ENCODE data around the gene DDIT4.
A peak's percentile ranks its signal among the peaks of the same experiment; 100 is the strongest.

DDIT4 gene

GRCh38 chr10:72312865-72313391 lies 39.2 kb downstream of the DDIT4 start:
- Mint-ChIP-seq H3K36me3 (ENCODE audit: low read depth) (no peaks in the 10 kb centered on the region), H3K4me1 (peaks cover 58% of the 10 kb centered on the region), H3K4me3 (no peak overlapping the region), H3K27me3 (ENCODE audit: low read depth) (peaks cover 5% of the 10 kb centered on the region), H3K27ac (peak overlapping the region in 2 of 3 experiments; percentile 74 to 76), H3K9me3 (no peaks in the 10 kb centered on the region)
- TF ChIP-seq, protein P1, sequence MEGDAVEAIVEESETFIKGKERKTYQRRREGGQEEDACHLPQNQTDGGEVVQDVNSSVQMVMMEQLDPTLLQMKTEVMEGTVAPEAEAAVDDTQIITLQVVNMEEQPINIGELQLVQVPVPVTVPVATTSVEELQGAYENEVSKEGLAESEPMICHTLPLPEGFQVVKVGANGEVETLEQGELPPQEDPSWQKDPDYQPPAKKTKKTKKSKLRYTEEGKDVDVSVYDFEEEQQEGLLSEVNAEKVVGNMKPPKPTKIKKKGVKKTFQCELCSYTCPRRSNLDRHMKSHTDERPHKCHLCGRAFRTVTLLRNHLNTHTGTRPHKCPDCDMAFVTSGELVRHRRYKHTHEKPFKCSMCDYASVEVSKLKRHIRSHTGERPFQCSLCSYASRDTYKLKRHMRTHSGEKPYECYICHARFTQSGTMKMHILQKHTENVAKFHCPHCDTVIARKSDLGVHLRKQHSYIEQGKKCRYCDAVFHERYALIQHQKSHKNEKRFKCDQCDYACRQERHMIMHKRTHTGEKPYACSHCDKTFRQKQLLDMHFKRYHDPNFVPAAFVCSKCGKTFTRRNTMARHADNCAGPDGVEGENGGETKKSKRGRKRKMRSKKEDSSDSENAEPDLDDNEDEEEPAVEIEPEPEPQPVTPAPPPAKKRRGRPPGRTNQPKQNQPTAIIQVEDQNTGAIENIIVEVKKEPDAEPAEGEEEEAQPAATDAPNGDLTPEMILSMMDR (IDR thresholded peaks at IDR 0.05; ENCODE audit: unreplicated experiment in 3 of 3) = no peak

DNA sequence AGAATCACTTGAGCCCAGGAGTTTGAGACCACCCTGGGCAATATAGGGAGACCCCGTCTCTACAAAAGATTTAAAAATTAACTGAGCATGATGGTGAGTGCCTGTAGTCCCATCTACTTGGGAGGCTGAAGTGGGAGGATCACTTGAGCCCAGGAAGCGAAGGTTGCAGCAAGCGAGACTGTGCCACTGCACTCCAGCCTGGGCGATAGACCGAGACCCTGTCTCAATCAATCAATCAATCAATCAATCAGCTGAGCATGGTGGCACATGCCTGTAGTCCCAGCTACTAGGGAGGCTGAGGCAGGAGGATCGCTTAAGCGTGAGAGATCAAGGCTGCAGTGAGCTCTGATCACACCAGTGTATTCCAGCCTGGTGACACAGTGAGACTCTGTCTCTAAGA lies 40.5 kb downstream of the DDIT4 start:
- H3K9me3 Mint-ChIP-seq = no peaks in the 10 kb centered on the region
- H3K4me3 Mint-ChIP-seq = no peak overlapping the region
- TF ChIP-seq, protein P1 (IDR thresholded peaks at IDR 0.05; ENCODE audit: unreplicated experiment in 3 of 3) = no peak
- peak overlapping the region in 1 of 3 experiments; percentile 20 for H3K27ac Mint-ChIP-seq
- peaks cover 56% of the 10 kb centered on the region for H3K4me1 Mint-ChIP-seq
- H3K36me3 Mint-ChIP-seq (ENCODE audit: low read depth) = no peaks in the 10 kb centered on the region
- no peaks in the 10 kb centered on the region for H3K27me3 Mint-ChIP-seq (ENCODE audit: low read depth)

- H3K4me3 Mint-ChIP-seq = no peak overlapping the region
- H3K27me3 Mint-ChIP-seq (ENCODE audit: low read depth) = no peaks in the 10 kb centered on the region
- TF ChIP-seq, protein P1 (IDR thresholded peaks at IDR 0.05; ENCODE audit: unreplicated experiment in 3 of 3) = no peak
- H3K36me3 Mint-ChIP-seq (ENCODE audit: low read depth) = no peaks in the 10 kb centered on the region
- no peaks in the 10 kb centered on the region for H3K9me3 Mint-ChIP-seq
- H3K27ac Mint-ChIP-seq = peak overlapping the region; percentile 83 to 88 (median 84)
- peaks cover 51% of the 10 kb centered on the region for H3K4me1 Mint-ChIP-seq
These were observed 41.3 kb downstream of the DDIT4 start for GRCh38 chr10:72315054-72315453.

DNA sequence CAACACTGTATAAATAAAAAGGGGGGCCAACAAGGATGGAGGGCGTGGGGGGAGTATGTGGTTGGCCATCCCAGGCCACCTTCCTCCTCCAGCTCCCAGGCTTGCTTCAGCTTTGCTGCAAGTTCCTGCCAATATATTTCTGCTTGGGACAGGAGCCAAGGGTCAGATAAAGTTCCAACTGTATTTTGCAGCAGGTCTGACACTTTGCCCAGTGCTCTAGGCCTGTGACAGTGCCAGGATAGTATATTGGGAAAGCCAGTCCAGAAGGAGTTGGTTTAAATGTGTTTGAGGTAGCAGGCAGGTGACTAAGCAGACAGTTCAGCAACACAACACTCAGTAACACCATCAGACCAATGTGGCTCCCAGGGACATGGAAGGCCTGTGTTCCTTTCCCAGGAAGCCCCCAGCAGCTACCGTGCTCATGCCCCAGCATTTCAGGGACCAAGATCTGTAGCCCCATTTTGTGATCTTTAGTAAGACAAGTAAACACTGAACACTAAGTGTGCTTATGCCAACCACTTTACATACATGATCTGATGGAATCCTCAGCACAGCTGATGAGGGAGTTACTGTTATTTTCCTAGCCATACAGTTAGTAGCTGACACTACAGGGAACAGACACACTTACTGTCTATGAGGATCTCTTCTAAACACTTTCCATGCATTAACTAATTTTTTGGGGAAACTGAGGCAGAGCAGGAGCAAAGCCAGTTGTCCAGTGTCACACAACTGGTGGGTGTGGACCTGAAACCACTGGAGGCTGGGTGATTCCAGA lies 42.1 kb downstream of the DDIT4 start:
- TF ChIP-seq, protein P1 (IDR thresholded peaks at IDR 0.05; ENCODE audit: unreplicated experiment in 3 of 3) = no peak
- H3K4me1 Mint-ChIP-seq = peaks cover 51% of the 10 kb centered on the region
- H3K27me3 Mint-ChIP-seq (ENCODE audit: low read depth) = no peaks in the 10 kb centered on the region
- H3K36me3 Mint-ChIP-seq (ENCODE audit: low read depth) = no peaks in the 10 kb centered on the region
- peak overlapping the region; percentile 83 to 88 (median 84) for H3K27ac Mint-ChIP-seq
- peak overlapping the region in 2 of 3 experiments; percentile 29 to 33 for H3K4me3 Mint-ChIP-seq
- H3K9me3 Mint-ChIP-seq = no peaks in the 10 kb centered on the region

DNA sequence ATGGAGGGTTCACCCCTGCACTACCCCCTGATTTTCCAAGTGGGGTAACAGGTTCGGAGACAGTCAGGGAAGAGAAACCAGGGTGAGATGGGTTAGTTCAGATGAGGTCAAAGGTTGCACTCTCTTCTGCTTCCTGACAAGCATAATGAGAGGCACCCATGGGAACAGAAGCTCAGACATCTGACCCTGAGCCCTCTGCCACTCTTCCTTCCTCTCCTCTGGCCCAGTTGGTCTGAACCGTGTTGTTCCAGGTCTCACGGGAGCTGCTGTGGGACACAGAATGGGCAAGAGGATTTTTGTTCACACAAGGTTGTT lies 42.6 kb downstream of the DDIT4 start:
- peaks cover 55% of the 10 kb centered on the region for H3K4me1 Mint-ChIP-seq
- no peaks in the 10 kb centered on the region for H3K27me3 Mint-ChIP-seq (ENCODE audit: low read depth)
- no peaks in the 10 kb centered on the region for H3K9me3 Mint-ChIP-seq
- TF ChIP-seq, protein P1 (IDR thresholded peaks at IDR 0.05; ENCODE audit: unreplicated experiment in 3 of 3) = no peak
- H3K4me3 Mint-ChIP-seq = peak overlapping the region in 1 of 3 experiments; percentile 33
- H3K27ac Mint-ChIP-seq = peak overlapping the region; percentile 83 to 88 (median 84)
- H3K36me3 Mint-ChIP-seq (ENCODE audit: low read depth) = no peaks in the 10 kb centered on the region
